ENCODE measurements around the gene SFXN5. TPM values are rescaled to one million over a fixed set of nuclear protein-coding genes. Genes with fewer than 3 reads are reported as not detected.

The SFXN5 gene
- total RNA-seq, 1 experiment from 2014 or later = 27.8 TPM

DNA sequence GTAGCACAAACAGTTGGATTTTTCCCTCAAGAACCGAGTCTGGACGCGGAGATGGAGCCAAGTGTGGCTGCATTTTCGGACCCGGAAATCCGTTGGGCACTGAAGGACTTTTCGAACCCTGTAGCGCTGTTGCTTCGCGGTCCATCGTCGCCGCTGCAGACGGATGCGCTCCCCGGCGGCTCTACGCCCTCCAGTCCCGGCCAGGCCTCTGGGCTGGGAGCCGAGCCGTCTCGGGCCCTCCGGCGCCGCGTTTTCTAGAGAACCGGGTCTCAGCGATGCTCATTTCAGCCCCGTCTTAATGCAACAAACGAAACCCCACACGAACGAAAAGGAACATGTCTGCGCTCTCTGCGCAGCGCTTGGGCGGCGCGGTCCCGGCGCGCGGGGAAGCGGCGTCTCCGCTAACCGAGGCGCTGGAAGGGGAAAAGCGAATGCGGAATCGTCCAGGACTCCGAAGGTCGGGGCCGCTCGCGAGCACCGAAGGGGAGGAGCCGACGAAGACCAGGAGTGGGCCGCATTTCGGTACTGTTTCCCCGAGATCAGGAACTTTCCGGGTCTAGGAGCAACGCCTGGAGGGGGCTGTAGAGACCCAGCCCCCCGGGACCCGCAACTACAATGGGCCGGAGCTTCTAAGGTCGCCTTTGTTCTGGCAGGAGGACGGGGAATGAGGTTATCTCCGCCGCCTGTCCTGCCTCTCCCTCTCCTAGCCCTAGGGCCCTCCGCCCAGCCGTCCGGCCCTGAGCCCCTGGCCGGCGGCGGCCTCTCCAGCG is 151.0 kb downstream of the SFXN5 start:
- peaks cover 27% of the 10 kb centered on the region for H3K27me3 ChIP-seq (ENCODE audit: control insufficient read depth, insufficient read depth, low read length)
- POLR2A ChIA-PET = no interaction called here
- H3K36me3 ChIP-seq (ENCODE audit: control insufficient read depth, insufficient read depth, low read length) = no peaks in the 10 kb centered on the region; the same call in 1 of the 2 replicates
- no peak overlapping the region for H3K4me3 ChIP-seq (ENCODE audit: low read depth in 2 of 2, low read length in 2 of 2)
- H3K9me3 ChIP-seq (ENCODE audit: control insufficient read depth, insufficient read depth, low read depth, low read length) = no peaks in the 10 kb centered on the region
- H3K4me1 ChIP-seq (ENCODE audit: control insufficient read depth, insufficient read depth, low read length) = peaks cover 7% of the 10 kb centered on the region
- TF ChIP-seq, protein P1, sequence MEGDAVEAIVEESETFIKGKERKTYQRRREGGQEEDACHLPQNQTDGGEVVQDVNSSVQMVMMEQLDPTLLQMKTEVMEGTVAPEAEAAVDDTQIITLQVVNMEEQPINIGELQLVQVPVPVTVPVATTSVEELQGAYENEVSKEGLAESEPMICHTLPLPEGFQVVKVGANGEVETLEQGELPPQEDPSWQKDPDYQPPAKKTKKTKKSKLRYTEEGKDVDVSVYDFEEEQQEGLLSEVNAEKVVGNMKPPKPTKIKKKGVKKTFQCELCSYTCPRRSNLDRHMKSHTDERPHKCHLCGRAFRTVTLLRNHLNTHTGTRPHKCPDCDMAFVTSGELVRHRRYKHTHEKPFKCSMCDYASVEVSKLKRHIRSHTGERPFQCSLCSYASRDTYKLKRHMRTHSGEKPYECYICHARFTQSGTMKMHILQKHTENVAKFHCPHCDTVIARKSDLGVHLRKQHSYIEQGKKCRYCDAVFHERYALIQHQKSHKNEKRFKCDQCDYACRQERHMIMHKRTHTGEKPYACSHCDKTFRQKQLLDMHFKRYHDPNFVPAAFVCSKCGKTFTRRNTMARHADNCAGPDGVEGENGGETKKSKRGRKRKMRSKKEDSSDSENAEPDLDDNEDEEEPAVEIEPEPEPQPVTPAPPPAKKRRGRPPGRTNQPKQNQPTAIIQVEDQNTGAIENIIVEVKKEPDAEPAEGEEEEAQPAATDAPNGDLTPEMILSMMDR (IDR thresholded peaks at IDR 0.05) = no peak
- TF ChIP-seq SIN3A (IDR thresholded peaks at IDR 0.05; ENCODE audit: borderline replicate concordance, insufficient read depth, low read depth, low read length) (no peak), TCF7L2 (IDR thresholded peaks at IDR 0.05; ENCODE audit: low read depth, low read length) (no peak), POLR2AphosphoS5 (IDR thresholded peaks at IDR 0.05; ENCODE audit: low read depth, low read length) (no peak)
- TF ChIP-seq, protein P2, sequence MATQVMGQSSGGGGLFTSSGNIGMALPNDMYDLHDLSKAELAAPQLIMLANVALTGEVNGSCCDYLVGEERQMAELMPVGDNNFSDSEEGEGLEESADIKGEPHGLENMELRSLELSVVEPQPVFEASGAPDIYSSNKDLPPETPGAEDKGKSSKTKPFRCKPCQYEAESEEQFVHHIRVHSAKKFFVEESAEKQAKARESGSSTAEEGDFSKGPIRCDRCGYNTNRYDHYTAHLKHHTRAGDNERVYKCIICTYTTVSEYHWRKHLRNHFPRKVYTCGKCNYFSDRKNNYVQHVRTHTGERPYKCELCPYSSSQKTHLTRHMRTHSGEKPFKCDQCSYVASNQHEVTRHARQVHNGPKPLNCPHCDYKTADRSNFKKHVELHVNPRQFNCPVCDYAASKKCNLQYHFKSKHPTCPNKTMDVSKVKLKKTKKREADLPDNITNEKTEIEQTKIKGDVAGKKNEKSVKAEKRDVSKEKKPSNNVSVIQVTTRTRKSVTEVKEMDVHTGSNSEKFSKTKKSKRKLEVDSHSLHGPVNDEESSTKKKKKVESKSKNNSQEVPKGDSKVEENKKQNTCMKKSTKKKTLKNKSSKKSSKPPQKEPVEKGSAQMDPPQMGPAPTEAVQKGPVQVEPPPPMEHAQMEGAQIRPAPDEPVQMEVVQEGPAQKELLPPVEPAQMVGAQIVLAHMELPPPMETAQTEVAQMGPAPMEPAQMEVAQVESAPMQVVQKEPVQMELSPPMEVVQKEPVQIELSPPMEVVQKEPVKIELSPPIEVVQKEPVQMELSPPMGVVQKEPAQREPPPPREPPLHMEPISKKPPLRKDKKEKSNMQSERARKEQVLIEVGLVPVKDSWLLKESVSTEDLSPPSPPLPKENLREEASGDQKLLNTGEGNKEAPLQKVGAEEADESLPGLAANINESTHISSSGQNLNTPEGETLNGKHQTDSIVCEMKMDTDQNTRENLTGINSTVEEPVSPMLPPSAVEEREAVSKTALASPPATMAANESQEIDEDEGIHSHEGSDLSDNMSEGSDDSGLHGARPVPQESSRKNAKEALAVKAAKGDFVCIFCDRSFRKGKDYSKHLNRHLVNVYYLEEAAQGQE (IDR thresholded peaks at IDR 0.05; ENCODE audit: insufficient read depth in 1 of 2, low read depth in 2 of 2, low read length in 1 of 2) = no peak
- no TSS peak for BruUV-seq (replicated peaks)
- no peak overlapping the region for H3K27ac ChIP-seq (ENCODE audit: low read length)
- DNase-seq (ENCODE audit: low read depth, low spot score) = no peak
- in situ Hi-C loops (cut with HindIII; ENCODE audit: low pct_unique_long_range_greater_than_20kb, low sequenced_read_pairs) (no loop called here), intact Hi-C loops (cut with micrococcal nuclease; ENCODE audit: unreplicated experiment) (no loop called here)
- CTCF ChIA-PET = no interaction called here
- no peak for ATAC-seq

DNA sequence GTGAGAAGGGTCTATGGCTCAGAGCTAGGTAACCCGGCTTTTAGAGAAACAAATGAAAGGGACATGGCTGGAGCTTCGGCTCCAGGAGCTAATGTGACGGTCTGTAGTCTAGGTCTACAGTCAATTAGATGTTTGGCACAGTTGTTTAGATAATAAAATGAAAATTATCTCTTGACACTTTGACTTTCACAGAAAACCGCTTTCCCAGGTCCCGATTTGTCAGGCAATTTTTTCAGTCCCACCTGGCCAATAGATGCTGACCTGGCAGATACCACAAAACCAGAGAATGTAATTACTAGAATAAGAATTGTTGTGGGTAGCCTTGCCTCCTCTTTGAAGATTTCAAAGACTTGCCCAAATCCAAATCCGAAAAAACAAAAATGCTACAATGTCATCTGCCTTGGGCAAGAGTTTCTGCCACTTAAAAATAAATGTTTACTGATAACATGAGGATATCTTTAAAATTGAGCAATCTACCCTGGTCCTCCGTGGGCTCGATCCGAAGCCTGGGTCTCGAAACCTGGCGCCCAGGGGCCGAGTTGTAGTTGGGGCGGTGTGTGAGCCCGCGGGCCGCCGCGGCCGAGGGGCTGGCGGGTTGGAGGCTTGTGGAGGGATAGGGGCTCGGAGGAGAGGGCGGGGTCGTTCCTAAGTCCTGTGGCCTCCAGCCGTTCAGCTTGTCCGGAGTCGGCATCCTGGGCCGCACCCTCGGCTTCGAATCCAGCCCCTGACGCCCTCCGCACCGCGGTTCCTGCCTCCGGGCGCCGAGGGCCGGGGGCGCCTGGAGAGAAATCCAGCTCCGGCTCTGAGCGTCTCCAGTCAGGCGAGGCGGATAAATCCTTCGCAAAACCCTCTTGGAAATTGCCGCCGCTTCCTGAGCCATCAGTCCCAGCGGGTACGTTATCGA is 151.8 kb downstream of the SFXN5 start:
- ChIA-PET POLR2A (no interaction called here), CTCF (interaction anchor here (0.6 kb wide), 1 partner anchor 32 kb away, joined by 3 read pairs; no protein-coding TSS in a partner anchor)
- BruUV-seq (replicated peaks) = no TSS peak
- in situ Hi-C loops (cut with HindIII; ENCODE audit: low pct_unique_long_range_greater_than_20kb, low sequenced_read_pairs) = no loop called here
- no peak for DNase-seq (ENCODE audit: low read depth, low spot score)
- TF ChIP-seq, protein P1 (IDR thresholded peaks at IDR 0.05) = no peak
- TF ChIP-seq POLR2AphosphoS5 (IDR thresholded peaks at IDR 0.05; ENCODE audit: low read depth, low read length) (no peak), SIN3A (IDR thresholded peaks at IDR 0.05; ENCODE audit: borderline replicate concordance, insufficient read depth, low read depth, low read length) (no peak), TCF7L2 (IDR thresholded peaks at IDR 0.05; ENCODE audit: low read depth, low read length) (no peak)
- TF ChIP-seq, protein P2 (IDR thresholded peaks at IDR 0.05; ENCODE audit: insufficient read depth in 1 of 2, low read depth in 2 of 2, low read length in 1 of 2) = no peak
- H3K27me3 ChIP-seq (ENCODE audit: control insufficient read depth, insufficient read depth, low read length) = peaks cover 32% of the 10 kb centered on the region
- H3K4me1 ChIP-seq (ENCODE audit: control insufficient read depth, insufficient read depth, low read length) = peaks cover 9% of the 10 kb centered on the region
- H3K27ac ChIP-seq (ENCODE audit: low read length) = no peak overlapping the region
- no peak for ATAC-seq
- no peaks in the 10 kb centered on the region; the same call in 1 of the 2 replicates for H3K36me3 ChIP-seq (ENCODE audit: control insufficient read depth, insufficient read depth, low read length)
- intact Hi-C loops (cut with micrococcal nuclease; ENCODE audit: unreplicated experiment) = no loop called here
- no peaks in the 10 kb centered on the region for H3K9me3 ChIP-seq (ENCODE audit: control insufficient read depth, insufficient read depth, low read depth, low read length)
- no peak overlapping the region for H3K4me3 ChIP-seq (ENCODE audit: low read depth in 2 of 2, low read length in 2 of 2)

Measured in Panc1 (cell line).